Epithelial cell of proximal tubule (primary cell): ENCODE results near the gene PLCH2. TPM values are rescaled to one million over a fixed set of nuclear protein-coding genes. Genes with fewer than 3 reads are reported as not detected.

ENCODE experiments used
- DNase-seq: peaks from one replicate; pipeline ENCODE4 v3.0.0-alpha.2; 2011; ENCODE audit warnings: low read depth
- H3K4me3 ChIP-seq: 2 replicates; pipeline ENCODE4 v1.5.1; 2011; ENCODE audit warnings: low read depth, mild to moderate bottlenecking, low read length
- total RNA-seq: library from RNA; depleted of rRNA; stranded (reverse); fragments of >200 nt; gene quantifications from 2 replicates; pipeline ENCODE4 v1.2.3, GENCODE V29; 2015
- TF ChIP-seq, protein P1 (sequence below): conservative IDR thresholded peaks from 2 replicates; pipeline ENCODE4 v1.5.1; 2012; ENCODE audit warnings: low read depth, mild to moderate bottlenecking, low read length

The PLCH2 gene
- total RNA-seq, 1 donor from 2014 or later, result 0.12 TPM

DNA sequence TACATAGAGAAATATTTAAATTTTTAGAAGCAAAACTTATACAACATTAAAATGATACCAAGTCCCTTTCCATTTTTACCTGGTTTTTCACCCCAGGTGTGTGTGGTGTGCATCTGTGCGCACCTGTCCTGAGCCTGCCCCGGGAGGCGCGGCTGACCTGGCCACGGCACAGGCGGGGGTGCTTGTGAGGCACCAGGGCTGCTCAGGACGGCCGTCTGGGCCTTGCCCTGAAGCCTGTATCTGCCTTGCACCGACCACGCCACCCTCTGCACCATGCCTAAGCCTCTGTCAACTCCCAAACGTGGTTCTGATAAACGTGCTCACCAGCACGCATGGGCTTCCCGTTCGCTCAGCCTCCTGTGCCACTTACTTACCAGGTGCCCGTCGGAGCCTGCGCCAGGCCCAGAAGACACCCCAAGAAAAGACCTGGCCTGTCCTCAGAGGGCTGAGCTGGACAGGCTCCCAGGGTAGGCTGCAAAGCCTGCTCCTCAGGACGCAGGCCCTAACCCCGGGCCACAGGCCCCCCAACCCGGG lies 29.4 kb downstream of the PLCH2 start:
- no peak for DNase-seq
- no peak overlapping the region for H3K4me3 ChIP-seq
- TF ChIP-seq, protein P1, sequence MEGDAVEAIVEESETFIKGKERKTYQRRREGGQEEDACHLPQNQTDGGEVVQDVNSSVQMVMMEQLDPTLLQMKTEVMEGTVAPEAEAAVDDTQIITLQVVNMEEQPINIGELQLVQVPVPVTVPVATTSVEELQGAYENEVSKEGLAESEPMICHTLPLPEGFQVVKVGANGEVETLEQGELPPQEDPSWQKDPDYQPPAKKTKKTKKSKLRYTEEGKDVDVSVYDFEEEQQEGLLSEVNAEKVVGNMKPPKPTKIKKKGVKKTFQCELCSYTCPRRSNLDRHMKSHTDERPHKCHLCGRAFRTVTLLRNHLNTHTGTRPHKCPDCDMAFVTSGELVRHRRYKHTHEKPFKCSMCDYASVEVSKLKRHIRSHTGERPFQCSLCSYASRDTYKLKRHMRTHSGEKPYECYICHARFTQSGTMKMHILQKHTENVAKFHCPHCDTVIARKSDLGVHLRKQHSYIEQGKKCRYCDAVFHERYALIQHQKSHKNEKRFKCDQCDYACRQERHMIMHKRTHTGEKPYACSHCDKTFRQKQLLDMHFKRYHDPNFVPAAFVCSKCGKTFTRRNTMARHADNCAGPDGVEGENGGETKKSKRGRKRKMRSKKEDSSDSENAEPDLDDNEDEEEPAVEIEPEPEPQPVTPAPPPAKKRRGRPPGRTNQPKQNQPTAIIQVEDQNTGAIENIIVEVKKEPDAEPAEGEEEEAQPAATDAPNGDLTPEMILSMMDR, result no peak

DNA sequence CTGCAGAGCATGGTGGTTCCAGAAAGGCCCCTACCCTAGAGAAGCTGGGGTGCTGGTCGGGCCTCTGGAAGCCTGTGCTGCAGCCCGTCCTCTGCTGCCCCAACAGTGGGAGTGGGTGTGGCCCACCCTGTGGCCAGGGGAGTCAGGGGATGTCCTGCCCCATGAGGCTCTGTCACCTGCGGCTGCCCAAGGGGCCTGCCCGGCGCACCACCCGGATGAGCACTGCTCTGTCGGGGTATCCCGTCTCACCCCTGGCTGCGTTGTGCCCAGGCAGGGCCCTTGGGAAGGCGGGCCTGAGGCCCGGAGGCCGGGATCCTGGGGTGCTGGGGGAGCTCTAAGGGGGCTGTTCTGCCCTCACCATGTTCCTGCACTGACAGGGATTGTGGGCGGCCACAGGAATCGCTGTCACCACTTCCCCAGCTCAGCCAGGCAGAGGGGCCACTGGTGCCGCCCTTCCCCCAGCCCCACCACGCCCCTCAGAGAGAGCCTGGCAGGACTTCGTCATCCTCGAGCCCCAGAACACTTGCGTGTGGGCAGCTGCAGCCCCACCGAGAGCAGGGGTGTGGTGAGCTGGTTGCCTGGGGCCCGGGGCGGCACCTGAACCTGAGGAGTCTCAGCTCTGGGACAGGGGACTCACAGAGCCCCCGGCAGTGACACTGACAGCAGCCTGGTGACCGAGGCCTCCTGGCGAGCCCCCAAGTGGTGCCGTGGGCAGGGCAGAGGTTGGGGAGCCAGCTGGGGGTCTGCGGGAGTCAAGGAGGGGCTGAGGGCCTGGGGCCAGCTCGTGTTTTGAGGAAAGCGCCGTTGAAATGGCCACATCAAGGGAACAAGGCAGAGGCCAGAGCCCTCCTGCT lies 30.1 kb downstream of the PLCH2 start:
- no peak for DNase-seq
- no peak overlapping the region for H3K4me3 ChIP-seq
- TF ChIP-seq, protein P1, result no peak

DNA sequence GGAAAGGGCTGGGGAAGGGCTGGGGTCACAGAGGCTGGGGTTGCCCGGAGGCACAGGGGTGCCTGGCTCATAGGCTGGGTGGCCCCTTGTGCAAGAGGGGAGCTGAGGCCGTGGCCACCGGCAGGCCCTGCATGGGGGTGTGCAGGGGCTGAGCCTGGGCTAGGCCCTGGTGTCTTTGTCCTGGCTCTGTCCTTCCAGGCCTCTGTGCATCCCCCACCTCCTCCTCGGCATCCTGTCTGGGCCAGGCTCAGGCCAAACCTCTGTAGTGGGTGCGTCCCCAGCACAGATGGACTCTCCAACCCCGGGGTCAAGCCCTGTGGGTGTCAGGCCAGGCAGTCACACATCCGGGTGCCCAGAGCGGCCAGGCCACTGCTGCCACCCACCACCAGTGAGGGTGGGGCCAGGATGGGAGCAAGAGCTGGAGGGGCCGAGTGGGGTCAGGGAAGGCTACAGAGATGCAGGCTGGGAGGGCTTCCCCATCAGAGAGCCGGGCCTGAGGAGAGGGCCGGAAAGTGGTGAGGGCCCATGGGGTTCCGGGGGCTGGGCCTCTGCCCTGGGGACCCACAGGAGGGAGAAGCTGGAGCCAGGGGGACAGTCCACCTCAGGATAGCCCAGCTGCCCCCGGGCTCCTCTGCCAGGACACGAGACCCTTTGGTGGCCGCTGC lies 30.9 kb downstream of the PLCH2 start:
- no peak for DNase-seq
- H3K4me3 ChIP-seq, result no peak overlapping the region
- TF ChIP-seq, protein P1, result no peak

DNA sequence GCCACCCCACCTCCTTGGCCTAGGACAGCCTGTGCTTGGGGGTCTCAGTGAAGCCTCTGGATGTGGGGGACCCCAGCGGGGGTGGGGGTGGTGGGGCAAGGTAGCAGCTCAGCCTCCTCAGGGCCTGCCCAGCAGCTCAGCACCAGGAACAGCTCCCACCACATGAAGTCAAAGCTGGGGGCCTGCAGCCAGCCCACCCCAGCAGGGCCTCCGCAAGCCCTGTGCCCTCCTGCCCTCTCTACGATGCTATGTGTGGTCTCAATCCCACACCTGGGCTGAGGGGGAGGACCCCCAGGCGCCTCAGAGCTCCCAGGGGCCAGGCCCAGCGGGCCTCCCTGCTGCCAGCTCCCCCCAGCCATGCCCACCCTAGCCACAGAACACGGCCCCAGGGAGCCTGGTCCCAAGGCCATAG lies 31.7 kb downstream of the PLCH2 start:
- DNase-seq, result no peak
- TF ChIP-seq, protein P1, result no peak
- H3K4me3 ChIP-seq, result no peak overlapping the region

DNA sequence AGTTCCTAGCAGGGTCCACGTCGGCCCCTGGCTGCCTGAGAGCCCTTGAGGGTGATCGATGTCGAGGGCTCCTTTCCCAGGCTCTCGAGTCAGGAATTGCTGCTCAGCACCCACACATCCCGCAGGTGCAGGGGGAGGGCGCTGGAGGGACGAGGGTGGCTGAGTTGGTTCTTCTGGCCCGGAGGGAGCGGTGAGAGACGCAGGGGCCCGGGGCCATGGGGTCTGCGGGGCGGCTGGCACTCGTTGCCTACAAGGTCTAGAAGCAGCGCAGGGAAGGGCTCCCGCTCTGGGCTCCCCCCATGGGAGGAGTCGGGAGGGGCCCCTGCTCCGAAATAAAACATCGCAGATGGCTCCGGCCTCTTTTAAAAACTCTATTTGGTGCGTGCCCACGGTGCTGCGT lies 32.1 kb downstream of the PLCH2 start:
- TF ChIP-seq, protein P1, result no peak
- no peak for DNase-seq
- H3K4me3 ChIP-seq, result no peak overlapping the region

DNA sequence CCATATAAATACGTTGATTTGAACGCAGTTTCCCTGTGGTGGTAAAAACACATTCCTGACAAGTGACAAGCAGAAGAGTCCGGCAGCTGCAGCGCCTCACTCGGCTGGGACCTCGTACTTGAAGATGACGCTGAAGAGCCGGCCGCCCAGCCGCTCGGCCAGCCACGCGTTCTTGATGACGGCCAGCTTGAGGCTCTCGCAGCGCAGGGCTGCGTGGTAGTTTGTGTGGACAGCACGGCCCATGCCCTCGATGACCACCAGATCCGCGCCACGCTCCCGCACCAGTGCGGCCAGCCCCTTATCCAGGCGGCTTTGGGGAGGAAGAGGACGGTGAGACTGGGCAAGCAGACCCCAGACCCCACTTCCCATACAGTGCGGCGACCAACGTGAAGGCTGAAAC lies 32.7 kb downstream of the PLCH2 start:
- TF ChIP-seq, protein P1, result no peak
- no peak overlapping the region for H3K4me3 ChIP-seq
- no peak for DNase-seq
